OCI-LY1 (cell line): ENCODE results near the gene HAUS8.

Source experiments
- CTCF ChIP-seq: fragments of 200-600 bp; sonication (generic), shearing (Covaris generic); IDR thresholded peaks from 2 replicates; pipeline ENCODE4 v1.5.1; 2017; ENCODE audit warnings: mild to moderate bottlenecking, antibody characterized with exemption, low read length, moderate library complexity, mixed read lengths
- EZH2 ChIP-seq: fragments of 200-600 bp; sonication (generic), shearing (Covaris generic); IDR thresholded peaks from 2 replicates; pipeline ENCODE4 v1.8.0; 2017; ENCODE audit warnings: borderline replicate concordance, mixed run types, mild to moderate bottlenecking, antibody characterized with exemption, low read length, moderate library complexity, mixed read lengths

- TF ChIP-seq EZH2 = no peak
- no peak for TF ChIP-seq CTCF
These were observed 48.8 kb upstream of the HAUS8 start for GRCh38 chr19:17124025-17124424.
